ENCODE measurements around the gene MSRB1. TPM values are rescaled to one million over a fixed set of nuclear protein-coding genes. Genes with fewer than 3 reads are reported as not detected.

The MSRB1 gene
- total and polyA plus RNA-seq, 2 of the 13 experiments (the other 11 are each of a cell fraction or from before 2014, with no cell fraction given), result 32.1 to 75.4 TPM

DNA sequence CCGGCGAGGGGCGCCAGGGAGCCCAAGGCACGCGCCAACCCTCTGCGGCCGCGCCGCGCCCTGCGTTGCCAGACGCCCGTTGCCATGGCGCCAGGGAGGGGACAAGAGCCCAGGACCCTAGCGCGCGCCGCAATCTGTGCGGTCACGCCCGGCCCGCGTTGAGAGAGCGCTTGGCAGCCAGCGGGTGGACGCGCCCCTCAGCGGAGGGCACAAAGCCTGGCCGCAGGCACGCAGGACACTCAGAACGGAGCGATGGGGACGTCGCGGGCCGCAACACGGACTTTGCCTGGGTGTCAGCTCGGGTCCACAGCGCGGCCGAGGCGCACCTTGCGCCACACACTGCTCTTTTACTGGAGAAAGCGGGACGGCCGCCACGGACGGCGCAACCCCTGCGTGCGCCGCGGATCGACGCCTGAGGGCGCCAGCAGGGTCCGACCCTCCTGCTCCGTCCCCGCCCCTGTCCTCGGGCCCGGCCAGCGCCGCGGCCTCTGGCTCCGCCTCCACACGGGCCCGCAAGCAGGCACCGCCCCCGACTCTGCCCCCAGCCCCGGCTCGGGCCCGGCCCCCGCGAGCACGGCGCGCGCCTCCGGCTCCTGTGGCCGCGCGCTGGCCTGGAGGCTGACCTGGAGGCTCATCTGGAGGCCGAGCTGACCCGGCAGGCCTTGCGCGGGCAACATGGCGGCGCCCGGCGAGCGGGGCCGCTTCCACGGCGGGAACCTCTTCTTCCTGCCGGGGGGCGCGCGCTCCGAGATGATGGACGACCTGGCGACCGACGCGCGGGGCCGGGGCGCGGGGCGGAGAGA lies 40.7 kb upstream of the MSRB1 start, which contains the start of gene GFER (continued):
- TF ChIP-seq, protein P1, sequence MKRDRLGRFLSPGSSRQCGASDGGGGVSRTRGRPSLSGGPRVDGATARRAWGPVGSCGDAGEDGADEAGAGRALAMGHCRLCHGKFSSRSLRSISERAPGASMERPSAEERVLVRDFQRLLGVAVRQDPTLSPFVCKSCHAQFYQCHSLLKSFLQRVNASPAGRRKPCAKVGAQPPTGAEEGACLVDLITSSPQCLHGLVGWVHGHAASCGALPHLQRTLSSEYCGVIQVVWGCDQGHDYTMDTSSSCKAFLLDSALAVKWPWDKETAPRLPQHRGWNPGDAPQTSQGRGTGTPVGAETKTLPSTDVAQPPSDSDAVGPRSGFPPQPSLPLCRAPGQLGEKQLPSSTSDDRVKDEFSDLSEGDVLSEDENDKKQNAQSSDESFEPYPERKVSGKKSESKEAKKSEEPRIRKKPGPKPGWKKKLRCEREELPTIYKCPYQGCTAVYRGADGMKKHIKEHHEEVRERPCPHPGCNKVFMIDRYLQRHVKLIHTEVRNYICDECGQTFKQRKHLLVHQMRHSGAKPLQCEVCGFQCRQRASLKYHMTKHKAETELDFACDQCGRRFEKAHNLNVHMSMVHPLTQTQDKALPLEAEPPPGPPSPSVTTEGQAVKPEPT (CRISPR knock-in tag; IDR thresholded peaks at IDR 0.05; ENCODE audit: low read depth), result peak; percentile 32; the same call in 1 of the 2 replicates
- TF ChIP-seq, protein P2, sequence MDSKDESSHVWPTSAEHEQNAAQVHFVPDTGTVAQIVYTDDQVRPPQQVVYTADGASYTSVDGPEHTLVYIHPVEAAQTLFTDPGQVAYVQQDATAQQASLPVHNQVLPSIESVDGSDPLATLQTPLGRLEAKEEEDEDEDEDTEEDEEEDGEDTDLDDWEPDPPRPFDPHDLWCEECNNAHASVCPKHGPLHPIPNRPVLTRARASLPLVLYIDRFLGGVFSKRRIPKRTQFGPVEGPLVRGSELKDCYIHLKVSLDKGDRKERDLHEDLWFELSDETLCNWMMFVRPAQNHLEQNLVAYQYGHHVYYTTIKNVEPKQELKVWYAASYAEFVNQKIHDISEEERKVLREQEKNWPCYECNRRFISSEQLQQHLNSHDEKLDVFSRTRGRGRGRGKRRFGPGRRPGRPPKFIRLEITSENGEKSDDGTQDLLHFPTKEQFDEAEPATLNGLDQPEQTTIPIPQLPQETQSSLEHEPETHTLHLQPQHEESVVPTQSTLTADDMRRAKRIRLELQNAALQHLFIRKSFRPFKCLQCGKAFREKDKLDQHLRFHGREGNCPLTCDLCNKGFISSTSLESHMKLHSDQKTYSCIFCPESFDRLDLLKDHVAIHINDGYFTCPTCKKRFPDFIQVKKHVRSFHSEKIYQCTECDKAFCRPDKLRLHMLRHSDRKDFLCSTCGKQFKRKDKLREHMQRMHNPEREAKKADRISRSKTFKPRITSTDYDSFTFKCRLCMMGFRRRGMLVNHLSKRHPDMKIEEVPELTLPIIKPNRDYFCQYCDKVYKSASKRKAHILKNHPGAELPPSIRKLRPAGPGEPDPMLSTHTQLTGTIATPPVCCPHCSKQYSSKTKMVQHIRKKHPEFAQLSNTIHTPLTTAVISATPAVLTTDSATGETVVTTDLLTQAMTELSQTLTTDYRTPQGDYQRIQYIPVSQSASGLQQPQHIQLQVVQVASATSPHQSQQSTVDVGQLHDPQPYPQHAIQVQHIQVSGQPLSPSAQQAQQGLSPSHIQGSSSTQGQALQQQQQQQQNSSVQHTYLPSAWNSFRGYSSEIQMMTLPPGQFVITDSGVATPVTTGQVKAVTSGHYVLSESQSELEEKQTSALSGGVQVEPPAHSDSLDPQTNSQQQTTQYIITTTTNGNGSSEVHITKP (CRISPR knock-in tag; IDR thresholded peaks at IDR 0.05; ENCODE audit: low read depth), result 0 out of 2 replicates have a peak, but pooled peaks have one; percentile 13
- TF ChIP-seq, protein P3, sequence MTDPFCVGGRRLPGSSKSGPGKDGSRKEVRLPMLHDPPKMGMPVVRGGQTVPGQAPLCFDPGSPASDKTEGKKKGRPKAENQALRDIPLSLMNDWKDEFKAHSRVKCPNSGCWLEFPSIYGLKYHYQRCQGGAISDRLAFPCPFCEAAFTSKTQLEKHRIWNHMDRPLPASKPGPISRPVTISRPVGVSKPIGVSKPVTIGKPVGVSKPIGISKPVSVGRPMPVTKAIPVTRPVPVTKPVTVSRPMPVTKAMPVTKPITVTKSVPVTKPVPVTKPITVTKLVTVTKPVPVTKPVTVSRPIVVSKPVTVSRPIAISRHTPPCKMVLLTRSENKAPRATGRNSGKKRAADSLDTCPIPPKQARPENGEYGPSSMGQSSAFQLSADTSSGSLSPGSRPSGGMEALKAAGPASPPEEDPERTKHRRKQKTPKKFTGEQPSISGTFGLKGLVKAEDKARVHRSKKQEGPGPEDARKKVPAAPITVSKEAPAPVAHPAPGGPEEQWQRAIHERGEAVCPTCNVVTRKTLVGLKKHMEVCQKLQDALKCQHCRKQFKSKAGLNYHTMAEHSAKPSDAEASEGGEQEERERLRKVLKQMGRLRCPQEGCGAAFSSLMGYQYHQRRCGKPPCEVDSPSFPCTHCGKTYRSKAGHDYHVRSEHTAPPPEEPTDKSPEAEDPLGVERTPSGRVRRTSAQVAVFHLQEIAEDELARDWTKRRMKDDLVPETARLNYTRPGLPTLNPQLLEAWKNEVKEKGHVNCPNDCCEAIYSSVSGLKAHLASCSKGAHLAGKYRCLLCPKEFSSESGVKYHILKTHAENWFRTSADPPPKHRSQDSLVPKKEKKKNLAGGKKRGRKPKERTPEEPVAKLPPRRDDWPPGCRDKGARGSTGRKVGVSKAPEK (CRISPR knock-in tag; IDR thresholded peaks at IDR 0.05; ENCODE audit: borderline replicate concordance), result no peak
- TF ChIP-seq NR2F6 (IDR thresholded peaks at IDR 0.05) (peak; percentile 95), NR2F6 (CRISPR knock-in tag; IDR thresholded peaks at IDR 0.05) (peak; percentile 100), KDM2A (CRISPR knock-in tag; IDR thresholded peaks at IDR 0.05; ENCODE audit: borderline replicate concordance, low read depth) (peak; percentile 94), HMG20A (CRISPR knock-in tag; IDR thresholded peaks at IDR 0.05; ENCODE audit: borderline replicate concordance) (no peak), ZNF782 (CRISPR knock-in tag; IDR thresholded peaks at IDR 0.05; ENCODE audit: borderline replicate concordance) (peak; percentile 65; the same call in 1 of the 2 replicates), KDM4B (CRISPR knock-in tag; IDR thresholded peaks at IDR 0.05) (no peak), SP5 (CRISPR knock-in tag; IDR thresholded peaks at IDR 0.05; ENCODE audit: borderline replicate concordance, low read depth) (no peak; the same call in 1 of the 2 replicates), ZNF616 (CRISPR knock-in tag; IDR thresholded peaks at IDR 0.05; ENCODE audit: low read depth) (no peak), EZH2 (conservative IDR thresholded peaks at IDR 0.05; ENCODE audit: low read depth, low read length) (no peak), MIER3 (CRISPR knock-in tag; IDR thresholded peaks at IDR 0.05; ENCODE audit: borderline replicate concordance) (no peak), SSRP1 (CRISPR knock-in tag; IDR thresholded peaks at IDR 0.05) (no peak), GZF1 (CRISPR knock-in tag; IDR thresholded peaks at IDR 0.05) (no peak), GABPA (IDR thresholded peaks at IDR 0.05; ENCODE audit: low read depth, low read length) (peak; percentile 43; the same call in 1 of the 2 replicates), GABPA (CRISPR knock-in tag; IDR thresholded peaks at IDR 0.05; ENCODE audit: low read depth) (no peak), PHF20 (CRISPR knock-in tag; IDR thresholded peaks at IDR 0.05) (peak; percentile 77), CENPT (CRISPR knock-in tag; IDR thresholded peaks at IDR 0.05; ENCODE audit: low read depth) (0 out of 2 replicates have a peak, but pooled peaks have one; percentile 35)
- TF ChIP-seq, protein P4, sequence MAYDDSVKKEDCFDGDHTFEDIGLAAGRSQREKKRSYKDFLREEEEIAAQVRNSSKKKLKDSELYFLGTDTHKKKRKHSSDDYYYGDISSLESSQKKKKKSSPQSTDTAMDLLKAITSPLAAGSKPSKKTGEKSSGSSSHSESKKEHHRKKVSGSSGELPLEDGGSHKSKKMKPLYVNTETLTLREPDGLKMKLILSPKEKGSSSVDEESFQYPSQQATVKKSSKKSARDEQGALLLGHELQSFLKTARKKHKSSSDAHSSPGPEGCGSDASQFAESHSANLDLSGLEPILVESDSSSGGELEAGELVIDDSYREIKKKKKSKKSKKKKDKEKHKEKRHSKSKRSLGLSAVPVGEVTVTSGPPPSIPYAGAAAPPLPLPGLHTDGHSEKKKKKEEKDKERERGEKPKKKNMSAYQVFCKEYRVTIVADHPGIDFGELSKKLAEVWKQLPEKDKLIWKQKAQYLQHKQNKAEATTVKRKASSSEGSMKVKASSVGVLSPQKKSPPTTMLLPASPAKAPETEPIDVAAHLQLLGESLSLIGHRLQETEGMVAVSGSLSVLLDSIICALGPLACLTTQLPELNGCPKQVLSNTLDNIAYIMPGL (CRISPR knock-in tag; IDR thresholded peaks at IDR 0.05; ENCODE audit: borderline replicate concordance in 1 of 2, low read depth in 1 of 2), result peak; percentile 67 to 78; a peak in 3 of 4 replicates

Data from HepG2 (cell line).